ENCODE results near the gene CLHC1.
"Not testable (repeated sequence)": the region's sequence is repeated elsewhere in the genome, so short reads cannot be mapped to it uniquely, and the experiment has no call there.

The CLHC1 gene

GRCh38 chr2:55232084-55232862, at the start of gene CLHC1, which contains the start of gene RPS27A:
Gene CLHC1 (minus strand): TSS chr2:55232293. CDS start chr2:55222411, 9,882 bp downstream.
Gene RPS27A (plus strand): TSS chr2:55232688. CDS start chr2:55232825, 137 bp downstream.
- DNase-seq (ENCODE audit: low read depth) = peak; percentile 92

- not testable (repeated sequence) for DNase-seq (ENCODE audit: low read depth)
Measured at GRCh38 chr2:55280851-55281546, 48.9 kb upstream of the CLHC1 start.

GRCh38 chr2:55279859-55280424, 47.8 kb upstream of the CLHC1 start:
- not testable (repeated sequence) for DNase-seq (ENCODE audit: low read depth)

GRCh38 chr2:55279214-55279835, 47.2 kb upstream of the CLHC1 start:
- DNase-seq (ENCODE audit: low read depth) = not testable (repeated sequence)

- no peak for DNase-seq (ENCODE audit: low read depth)
Measured at GRCh38 chr2:55277310-55277709, 45.2 kb upstream of the CLHC1 start.

GRCh38 chr2:55274346-55274745, 42.3 kb upstream of the CLHC1 start:
- DNase-seq (ENCODE audit: low read depth) = not testable (repeated sequence)

- DNase-seq (ENCODE audit: low read depth) = no peak
Measured at GRCh38 chr2:55269645-55269990, 37.5 kb upstream of the CLHC1 start.

GRCh38 chr2:55268907-55269644, 37.0 kb upstream of the CLHC1 start, which contains the start of gene MTIF2:
Gene MTIF2 (minus strand): TSS chr2:55269231. CDS start chr2:55263858, 5,373 bp downstream.
- DNase-seq (ENCODE audit: low read depth) = peak; percentile 73

GRCh38 chr2:55268288-55268906, 36.3 kb upstream of the CLHC1 start:
- no peak for DNase-seq (ENCODE audit: low read depth)

- not testable (repeated sequence) for DNase-seq (ENCODE audit: low read depth)
Measured at GRCh38 chr2:55259586-55259985, 27.5 kb upstream of the CLHC1 start.

GRCh38 chr2:55252832-55253231, 20.7 kb upstream of the CLHC1 start:
- no peak for DNase-seq (ENCODE audit: low read depth)

- no peak for DNase-seq (ENCODE audit: low read depth)
Measured at GRCh38 chr2:55247025-55247424, 14.9 kb upstream of the CLHC1 start.

GRCh38 chr2:55245411-55245810, 13.3 kb upstream of the CLHC1 start:
- DNase-seq (ENCODE audit: low read depth) = no peak

GRCh38 chr2:55242617-55243016, 10.5 kb upstream of the CLHC1 start:
- DNase-seq (ENCODE audit: low read depth) = no peak

- not testable (repeated sequence) for DNase-seq (ENCODE audit: low read depth)
Measured at GRCh38 chr2:55241582-55241981, 9.5 kb upstream of the CLHC1 start.

GRCh38 chr2:55239656-55240222, 7.6 kb upstream of the CLHC1 start:
- DNase-seq (ENCODE audit: low read depth) = no peak

GRCh38 chr2:55236992-55237543, 5.0 kb upstream of the CLHC1 start:
- DNase-seq (ENCODE audit: low read depth) = no peak

GRCh38 chr2:55235724-55236538, 3.8 kb upstream of the CLHC1 start:
- DNase-seq (ENCODE audit: low read depth) = no peak

- DNase-seq (ENCODE audit: low read depth) = no peak
Measured at GRCh38 chr2:55233658-55233940, 1.5 kb upstream of the CLHC1 start.
